A673 (cell line): Measurements from ENCODE around the gene APBB2.

Source experiments
- EZH2 ChIP-seq: fragments of 200-600 bp; sonication (generic); IDR thresholded peaks from 2 replicates; pipeline ENCODE4 v1.6.1; 2017; ENCODE audit warnings: borderline replicate concordance, low read depth, mild to moderate bottlenecking, mixed read lengths, antibody characterized with exemption, low read length; ENCODE audit not compliant: poor library complexity, severe bottlenecking
- TF ChIP-seq, protein P1 (sequence below): fragments of 300-800, 200-600 bp; sonication (generic); conservative IDR thresholded peaks from 2 replicates; pipeline ENCODE4 v1.5.1; 2017; ENCODE audit warnings: low read depth, mild to moderate bottlenecking, antibody characterized with exemption, low read length, moderate library complexity, mixed read lengths

GRCh38 chr4:41215155-41215554 lies 813 bp upstream of the APBB2 start:
- TF ChIP-seq, protein P1, sequence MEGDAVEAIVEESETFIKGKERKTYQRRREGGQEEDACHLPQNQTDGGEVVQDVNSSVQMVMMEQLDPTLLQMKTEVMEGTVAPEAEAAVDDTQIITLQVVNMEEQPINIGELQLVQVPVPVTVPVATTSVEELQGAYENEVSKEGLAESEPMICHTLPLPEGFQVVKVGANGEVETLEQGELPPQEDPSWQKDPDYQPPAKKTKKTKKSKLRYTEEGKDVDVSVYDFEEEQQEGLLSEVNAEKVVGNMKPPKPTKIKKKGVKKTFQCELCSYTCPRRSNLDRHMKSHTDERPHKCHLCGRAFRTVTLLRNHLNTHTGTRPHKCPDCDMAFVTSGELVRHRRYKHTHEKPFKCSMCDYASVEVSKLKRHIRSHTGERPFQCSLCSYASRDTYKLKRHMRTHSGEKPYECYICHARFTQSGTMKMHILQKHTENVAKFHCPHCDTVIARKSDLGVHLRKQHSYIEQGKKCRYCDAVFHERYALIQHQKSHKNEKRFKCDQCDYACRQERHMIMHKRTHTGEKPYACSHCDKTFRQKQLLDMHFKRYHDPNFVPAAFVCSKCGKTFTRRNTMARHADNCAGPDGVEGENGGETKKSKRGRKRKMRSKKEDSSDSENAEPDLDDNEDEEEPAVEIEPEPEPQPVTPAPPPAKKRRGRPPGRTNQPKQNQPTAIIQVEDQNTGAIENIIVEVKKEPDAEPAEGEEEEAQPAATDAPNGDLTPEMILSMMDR, result no peak
- no peak for TF ChIP-seq EZH2
